Activated T-cell treated with anti-CD3 and anti-CD28 coated beads for 24 hours (primary cell): ENCODE measurements around the gene DPH7.
A peak's percentile ranks its signal among the peaks of the same experiment; 100 is the strongest.
"Not testable (repeated sequence)": the region's sequence is repeated elsewhere in the genome, so short reads cannot be mapped to it uniquely, and the experiment has no call there.

Source experiments
- DNase-seq: peaks from one replicate; pipeline ENCODE4 v3.0.0-alpha.2; 2020; ENCODE audit warnings: low read depth

The DPH7 gene

DNA sequence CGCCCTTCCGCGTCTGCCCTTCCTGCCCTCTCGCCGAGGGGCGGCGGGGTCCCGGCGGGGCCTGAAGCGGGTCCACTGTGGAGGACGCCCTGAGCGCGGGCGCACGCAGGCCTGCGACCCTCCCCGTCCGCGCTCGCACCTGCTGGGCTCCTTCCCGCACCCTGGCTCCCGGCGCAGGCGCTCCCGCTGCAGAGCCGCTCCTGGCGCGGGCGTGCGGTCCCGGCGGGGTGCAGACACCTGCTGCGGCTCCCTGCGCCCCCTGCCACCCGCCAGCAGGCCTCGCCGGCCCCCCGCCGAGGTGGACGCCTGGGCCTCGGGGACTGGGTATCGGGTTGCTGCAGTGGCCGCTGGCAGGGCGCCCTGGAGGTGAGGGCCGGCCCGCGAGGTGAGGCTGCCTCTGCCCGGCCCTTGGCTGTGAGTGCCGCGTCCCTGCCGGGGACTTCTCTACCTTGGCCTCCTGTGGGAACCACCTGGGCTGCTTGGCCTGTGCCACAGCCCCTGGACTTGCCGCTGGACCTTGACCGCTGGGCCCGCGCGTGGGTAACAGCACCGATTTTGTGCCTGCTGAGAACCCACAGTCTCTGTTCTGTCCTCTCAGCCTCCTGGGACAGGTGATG, 27.4 kb upstream of the DPH7 start:
- no peak for DNase-seq

DNA sequence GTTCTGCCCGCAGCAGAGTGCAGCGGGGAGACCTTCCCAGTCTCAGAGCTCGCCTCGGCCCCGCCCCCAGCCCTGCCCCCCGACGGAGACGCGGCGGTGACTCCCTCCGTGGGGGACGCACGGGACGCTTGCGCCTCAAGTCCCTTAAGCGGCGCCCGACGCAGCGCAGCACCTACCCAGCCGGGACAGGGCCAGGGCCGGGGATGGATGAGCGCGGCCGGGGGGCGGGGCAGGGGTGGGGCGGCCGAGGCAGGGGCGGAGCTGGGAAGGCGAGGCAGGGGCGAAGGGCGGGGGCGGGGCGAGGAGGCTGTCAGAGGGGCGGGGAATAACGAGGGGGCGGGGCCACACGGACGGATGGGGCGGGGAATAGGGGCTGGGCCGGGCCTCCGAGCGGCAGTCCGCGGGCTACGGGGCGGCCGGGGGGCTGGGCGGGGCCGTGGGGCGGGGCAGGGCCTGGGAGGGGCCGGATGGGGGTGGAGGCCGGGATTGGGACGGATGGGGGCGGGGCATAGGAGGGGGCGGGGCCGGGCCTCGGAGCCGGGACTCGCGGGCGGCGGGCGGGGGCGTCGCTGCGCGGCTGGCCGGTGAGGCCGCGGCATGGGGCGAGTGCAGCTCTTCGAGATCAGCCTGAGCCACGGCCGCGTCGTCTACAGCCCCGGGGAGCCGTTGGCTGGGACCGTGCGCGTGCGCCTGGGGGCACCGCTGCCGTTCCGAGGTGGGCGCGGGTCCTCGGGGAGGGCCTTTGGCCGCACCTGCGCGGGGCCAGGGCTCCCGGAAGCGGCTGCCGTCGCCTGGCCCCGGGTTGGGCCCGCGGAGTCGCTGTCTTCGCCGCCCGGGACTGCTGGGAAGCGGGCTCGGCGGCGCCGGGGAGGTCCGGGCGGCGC, 26.6 kb upstream of the DPH7 start, which contains the start of gene ARRDC1:
TSS of gene ARRDC1 (plus strand) at position 566 of the 884 bp plus-strand sequence. CDS start at position 598, 32 bp downstream.
- peak; percentile 88 for DNase-seq

DNA sequence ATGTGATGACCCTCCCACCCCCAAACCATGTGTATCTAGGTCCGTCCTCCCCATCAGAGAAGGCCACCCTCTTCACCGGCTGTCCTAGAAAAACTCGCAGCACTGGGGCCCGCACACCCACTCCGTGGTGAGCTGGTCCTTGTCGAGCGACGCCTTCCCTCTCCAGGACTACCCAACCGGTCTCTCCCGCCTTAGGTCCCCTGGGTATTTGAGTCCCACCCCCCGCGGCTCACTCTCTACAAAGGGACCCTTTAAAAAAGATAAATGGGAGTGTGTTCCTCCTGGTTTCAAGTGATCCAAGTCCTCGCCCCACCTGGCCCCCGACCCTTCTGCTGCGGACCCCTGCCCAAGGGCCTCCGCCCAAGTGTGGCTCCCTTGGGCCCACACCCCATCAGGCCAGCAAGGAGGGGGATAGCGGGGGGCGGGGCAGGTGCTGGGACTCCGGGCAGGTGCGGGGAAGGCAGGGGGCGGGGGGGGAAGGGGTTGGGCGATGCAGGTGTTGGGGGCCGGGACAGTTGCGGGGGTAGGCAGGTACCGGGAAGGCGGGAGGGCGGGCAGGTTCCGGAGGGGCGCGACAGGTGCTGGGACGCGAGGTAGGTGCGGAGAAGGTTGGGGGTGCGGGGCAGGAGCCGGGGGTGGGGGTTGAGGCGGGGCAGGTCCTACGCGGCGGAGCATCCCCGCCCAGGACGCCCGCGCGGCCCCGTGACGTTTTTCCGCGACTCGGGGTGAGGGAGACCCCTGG, 25.8 kb upstream of the DPH7 start:
- DNase-seq, result no peak

DNA sequence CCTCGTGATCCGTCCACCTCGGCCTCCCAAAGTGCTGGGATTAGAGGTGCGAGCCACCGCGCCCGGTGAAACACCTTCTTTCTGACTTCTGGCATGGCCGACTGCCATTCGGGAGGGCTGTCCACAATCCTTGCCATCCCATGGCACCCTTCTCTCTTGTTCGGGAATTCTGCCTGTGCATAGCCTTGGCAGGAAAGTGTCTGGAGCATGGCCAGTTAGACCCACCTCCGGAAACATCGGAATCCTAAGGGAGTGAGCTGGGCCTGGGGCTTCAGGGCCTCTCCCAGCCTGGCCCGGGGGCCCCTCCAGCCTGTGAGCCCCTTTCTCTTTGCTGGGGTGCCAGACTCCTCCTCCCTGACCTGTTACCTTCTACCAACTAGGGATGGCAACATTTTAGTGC, 25.2 kb upstream of the DPH7 start:
- no peak for DNase-seq

DNA sequence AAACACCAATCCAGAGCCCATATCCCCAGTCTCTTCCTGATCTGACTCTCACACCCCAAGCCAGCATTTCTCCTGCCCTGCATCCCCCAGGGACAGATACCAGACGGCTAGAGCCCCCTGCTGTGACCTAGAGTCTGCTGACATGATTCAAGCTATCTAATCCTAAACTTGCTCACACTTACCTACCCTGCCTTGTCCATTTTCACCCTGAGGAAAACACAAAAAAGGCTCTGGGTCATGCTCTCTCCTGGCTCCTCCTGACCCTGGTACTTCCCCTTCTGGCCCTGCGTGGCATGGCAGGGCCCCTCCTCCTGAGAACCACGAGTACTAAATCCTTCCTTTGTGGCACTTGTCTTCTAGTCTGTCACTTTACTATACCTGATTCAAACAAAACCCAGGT, 23.9 kb upstream of the DPH7 start:
- DNase-seq, result no peak

DNA sequence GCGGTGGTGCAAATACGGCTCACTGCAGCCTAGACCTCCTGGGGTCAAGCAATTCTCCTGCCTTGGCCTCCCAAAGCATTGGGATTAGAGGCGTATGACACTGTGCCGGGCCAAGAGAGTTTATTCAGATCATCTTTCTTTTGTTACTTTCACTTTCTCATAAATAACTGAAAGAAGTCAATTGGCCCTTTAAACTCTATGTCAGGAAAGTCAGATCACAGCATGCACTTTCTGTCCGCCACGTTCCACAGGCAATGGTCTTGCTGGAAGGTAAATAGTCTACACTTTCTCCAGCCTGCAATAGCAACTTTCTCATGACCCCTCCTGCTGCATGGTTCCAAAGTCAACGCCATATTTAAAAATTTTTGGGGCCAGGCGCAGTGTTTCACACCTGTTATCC, 20.2 kb upstream of the DPH7 start:
- no peak for DNase-seq

DNA sequence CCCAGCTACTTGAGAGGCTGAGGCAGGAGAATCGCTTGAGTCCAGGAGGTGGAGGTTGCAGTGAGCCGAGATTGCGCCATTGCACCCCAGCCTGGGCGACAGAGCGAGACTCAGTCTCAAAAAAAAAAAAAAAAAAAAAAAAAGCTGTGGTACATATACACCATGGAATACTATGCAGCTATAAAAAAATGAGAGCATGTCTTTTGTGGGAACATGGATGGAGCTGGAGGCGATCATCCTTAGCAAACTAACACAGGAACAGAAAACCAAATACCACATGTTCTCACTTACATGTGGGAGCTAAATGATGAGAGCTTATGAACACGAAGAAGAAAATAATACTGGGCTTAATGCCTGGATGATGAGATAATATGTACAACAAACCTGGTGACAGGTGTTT, 17.9 kb upstream of the DPH7 start:
- DNase-seq, result not testable (repeated sequence)

DNA sequence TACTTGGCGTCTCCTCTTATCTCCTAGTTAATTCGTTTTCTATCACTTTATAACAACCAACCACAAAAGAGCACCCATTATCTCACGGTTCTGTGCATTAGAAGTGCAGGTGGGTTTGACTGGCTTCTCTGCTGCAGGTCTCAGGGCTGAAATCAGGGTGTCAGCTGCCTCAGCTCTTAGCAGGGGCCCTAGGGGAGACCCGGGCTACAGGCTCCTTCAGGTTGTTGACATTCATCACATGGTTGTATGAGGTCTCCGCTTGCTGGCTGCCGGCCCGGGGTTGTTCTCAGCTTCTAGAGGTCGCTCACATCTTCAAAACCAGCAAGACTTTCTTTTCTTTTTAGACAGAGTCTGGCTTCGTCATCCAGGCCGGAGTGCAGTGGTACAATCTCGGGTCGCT, 14.5 kb upstream of the DPH7 start:
- DNase-seq, result no peak

DNA sequence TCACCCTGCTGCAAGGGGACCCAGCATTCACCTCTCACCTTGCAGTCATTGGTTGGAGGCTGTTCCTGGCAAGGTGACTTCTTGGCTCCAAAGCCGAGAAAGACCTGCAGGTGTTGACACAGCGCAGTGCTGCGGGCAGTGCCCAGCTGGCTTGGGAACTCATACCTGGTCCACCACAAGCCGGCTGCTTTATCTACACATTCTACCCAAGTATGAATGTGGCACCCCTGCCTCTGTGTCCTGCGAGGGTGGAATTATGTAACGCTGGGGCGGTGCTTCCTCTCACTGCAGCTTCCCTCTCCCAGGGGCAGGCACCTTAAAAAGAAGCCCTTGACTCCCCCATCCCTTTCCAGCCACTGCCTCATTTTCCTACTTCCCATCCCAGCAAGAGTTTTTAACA, 14.0 kb upstream of the DPH7 start:
- DNase-seq, result no peak

DNA sequence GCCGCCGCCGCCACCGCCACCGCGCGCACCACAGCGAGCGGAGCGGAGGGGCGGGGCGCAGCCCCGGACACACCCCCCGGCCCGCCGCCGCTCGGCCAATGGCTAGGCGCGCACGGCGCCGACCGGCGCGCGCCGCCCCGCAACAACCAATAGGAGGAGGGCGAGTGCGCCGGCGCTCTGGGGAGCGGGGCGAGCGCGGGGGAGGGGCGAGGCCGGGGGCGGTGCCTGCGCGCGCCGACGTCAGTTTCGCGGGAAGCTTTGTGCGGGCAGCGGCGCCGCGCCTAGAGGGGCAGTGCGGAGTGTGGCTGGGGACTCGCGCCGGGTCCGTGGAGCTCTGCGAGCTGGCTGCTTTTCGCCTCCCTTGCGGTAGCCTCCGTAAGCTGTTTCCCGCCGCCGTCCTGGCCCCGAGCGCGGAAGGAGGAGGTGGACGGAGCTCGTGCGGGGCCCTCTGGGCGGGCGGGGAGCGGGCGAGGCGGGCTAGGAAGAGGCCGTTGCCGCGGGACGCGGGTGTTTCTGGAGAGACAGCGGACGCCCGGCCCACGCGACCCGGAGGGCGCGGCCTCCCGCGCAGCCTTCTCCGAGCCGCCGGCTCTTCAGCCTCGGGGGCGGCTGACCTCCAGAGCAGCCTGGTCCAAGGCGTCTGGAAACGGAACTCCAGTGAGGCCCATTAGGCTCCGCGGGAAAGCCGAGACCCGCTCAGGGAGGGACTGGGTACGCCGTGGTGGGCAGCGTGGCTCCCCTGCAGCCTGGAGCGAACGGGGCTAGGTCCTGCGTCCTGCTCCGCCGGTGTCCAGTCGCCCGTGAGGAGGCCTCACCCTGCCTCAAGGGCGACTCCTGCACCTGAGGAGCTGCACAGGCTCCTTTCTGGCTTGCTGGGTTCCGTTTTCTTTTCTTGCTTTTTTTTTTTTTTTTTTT, 12.0 kb upstream of the DPH7 start, which contains the start of gene ZMYND19:
TSS of gene ZMYND19 (minus strand) at position 44 of the 915 bp plus-strand sequence. CDS start 249 bp downstream, outside the sequence.
- peak; percentile 87 for DNase-seq

DNA sequence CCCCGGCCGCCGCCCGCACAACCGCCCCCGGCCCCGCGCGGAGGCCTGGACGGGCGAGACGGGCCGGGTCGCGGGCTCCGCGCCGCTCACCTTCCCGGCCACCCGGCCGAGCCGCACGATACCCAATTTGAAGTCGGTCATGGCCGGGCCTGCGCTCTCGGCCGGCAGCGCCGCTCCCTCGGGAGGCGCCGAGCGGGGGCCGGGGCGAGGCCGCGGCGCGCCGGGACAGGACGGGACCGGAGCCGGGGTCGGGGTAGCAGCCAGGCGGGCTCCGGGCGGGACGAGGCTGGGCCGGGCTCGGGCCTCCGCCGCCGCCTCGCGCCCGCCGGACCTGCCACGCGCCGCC, 11.4 kb upstream of the DPH7 start:
- DNase-seq, result no peak

DNA sequence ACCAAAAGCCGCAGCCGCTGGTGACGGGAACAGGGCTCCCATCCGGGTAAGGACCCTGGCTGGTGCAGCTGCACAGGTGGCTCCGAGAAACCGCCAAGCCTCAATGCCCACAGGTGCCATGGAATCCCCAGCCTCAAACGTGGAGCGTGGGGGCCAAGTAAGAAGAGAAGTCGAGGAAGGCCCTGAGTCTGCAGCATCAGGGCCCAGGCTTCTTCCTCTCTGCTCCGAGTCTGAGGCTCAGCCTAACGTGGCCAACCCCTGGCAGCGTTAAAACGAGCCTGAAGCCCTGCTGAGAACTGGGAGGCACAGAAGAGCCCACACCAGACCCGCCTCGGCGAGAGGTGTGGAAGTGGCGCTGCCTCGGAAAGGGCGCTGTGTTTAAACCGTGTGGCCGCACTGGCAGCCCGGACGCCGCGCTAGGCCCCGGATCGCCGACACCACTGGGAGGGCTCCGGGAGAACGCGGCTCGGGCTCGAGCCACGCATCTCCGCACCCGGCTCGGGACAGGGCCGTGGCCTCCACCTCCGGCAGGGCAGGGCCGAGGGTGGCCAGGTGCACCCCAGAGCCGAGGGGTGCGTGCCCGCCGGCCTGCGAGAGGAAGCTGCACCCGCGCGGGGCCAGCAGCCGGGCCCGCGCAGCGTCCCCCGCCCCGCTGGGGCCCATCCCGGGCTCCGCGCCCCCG, 10.9 kb upstream of the DPH7 start:
- DNase-seq, result no peak

DNA sequence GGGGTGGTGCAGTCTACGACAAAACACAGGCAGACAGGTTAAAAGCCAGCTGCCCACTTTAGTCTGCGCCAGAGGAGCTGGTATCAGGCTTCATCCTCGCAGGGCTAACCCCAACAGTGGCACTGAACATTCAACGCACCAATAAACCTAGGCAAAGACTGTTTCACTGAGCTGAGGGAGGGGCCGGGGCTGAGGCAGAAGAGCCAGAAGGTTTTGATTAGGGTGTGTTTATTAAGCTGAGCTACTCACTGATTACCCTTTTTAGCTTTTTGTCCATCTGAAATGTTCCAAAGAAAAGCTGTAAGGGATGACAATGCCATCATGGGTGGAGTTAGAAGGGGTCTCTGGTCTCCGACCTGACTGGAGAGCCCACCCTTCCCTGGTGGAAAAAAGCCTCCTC, 10.2 kb upstream of the DPH7 start:
- DNase-seq, result no peak

DNA sequence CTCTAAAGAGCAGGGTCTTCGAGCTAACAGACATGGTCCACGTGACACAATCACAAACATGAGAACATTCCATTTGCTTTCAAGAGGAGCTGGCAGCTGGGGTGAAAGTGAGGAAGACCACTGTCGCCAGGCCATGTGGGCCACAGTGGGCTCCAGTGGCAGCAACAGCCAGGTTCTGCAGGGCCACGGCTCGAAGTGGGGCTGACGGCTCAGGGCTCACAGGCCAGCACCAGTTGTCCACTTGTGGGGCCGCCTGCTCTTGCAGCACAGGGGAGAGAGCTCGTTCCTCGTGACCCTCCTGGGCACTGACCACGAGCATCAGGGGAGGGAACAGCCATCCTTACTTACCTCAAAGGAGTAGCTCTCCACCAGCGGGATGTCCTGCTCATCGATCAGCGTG, 9.6 kb upstream of the DPH7 start:
- no peak for DNase-seq

DNA sequence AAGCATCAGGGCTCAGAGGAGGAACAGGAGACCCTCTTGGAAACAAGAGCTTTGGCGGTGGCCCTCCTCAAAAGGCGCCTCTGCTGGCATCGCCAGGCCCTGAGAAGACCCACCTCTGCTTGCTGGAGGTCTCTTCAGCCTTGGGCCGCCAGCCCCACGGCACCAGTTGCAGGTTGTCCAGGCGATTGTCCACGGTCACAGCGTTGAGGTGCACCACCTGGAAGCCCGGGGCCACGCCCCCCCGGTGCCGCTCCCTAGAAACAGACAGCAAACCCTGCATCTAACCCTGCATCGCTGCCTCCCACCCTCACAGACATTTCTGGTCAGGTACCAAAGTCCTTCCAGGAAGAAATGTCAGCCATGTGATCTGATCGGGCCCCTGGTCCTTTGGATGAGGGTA, 8.1 kb upstream of the DPH7 start:
- DNase-seq, result no peak

DNA sequence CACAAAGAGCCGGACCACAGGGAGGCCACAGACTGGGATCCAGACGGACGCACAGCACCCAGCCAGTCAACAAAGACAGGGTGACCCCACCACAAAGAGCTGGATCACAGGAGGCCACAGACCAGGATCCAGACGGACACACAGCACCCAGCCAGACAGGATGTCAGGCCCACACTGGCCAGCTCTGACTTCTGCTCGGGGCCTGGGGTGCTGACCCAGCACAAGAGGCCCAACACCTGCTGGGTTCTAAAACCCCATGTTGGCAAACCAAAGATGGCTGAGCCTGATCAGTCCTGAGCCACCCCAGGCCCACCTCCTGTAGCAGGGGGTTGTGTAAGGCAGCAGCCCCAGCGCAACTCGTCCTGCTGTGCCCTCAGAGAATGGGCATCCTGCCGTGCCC, 5.2 kb upstream of the DPH7 start:
- no peak for DNase-seq

DNA sequence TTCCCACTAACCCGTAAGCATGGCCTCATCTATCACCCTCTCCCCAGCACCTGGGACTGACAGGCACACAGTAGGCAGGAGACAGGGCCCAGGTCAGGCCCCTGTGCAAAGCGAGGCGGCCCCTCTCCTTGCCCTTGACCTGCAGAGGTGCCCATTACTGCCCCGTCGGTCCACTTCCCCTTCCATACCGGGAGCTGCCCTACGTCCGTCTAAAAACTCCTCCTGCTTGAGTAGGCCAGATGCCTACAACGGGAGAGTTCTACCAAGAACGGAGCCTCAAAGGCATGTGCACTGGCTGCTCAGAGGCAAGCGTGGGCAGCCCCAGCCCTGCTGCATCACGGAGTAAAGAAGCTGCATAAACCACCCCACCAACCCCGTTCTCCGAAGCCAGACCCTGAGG, 4.6 kb upstream of the DPH7 start:
- DNase-seq, result no peak

DNA sequence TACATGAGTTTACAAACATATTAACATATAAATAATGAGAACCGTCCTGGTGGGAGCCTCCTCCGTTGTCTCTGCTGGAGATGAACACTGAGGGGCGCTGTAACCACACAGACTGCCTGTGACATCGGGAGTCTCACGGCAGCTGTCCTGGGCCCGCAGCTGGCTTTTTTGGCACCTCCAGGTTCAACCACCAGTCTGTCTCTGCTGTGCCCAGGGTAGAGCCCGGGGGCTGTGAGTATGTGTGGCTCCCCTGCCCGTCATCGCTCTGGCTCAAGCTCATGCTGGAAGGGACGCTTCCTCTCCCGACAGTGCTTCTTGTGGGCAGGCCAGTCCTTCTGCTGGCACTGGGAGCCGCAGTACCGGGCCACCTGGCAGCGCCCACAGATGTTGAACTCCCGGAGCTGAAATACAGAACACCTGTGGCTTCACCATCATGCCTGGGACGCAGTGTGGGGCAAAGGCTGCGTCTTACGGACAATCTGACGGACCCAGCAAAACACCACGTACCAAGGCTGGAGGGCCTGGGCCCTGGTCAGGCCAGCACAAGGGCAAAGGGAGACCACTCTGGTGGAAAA, 3.6 kb upstream of the DPH7 start:
- DNase-seq, result no peak

DNA sequence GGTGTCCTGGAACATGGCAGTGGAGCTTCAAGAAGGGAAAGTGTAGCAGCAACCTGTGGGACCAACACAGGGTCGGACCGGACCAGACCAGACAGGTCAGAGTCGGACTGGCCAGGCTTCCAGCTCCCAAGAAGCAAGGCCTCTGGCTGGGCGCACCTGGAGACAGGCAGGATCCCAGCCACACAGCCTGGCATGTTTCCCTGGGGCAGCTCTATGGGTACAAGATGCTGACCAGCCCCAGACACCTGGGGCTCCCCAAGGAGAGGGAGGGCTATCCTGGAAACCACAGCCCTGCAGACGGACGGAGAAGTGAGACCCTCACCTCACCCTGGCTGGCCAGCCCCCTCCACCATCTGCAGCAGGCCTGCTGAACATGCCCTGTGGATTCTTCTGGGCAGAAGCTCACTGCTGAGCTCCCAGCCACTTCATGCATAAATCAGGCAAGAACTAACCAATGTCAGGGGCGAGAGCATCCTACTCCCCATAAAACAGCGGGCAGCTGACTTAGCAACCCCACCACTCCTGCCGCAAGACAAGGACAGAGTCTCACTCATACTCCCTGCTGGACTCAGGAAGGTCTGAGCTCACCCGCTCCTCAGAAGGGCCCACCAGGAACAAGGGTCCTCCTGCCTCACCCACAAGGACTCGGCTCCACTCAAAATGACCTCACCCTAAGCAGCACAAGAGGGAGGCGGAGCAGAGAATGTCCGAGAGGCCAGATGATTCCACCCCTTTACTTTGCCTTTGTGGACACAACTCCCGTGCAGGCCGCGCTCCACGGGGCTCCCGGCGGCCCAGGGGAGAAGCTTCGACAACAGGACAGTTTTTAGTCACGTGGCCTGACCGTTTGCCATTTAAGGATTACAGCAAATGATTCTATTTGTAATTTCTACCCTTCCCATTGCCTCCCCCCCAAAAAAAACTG, 2.9 kb upstream of the DPH7 start:
- DNase-seq, result no peak

DNA sequence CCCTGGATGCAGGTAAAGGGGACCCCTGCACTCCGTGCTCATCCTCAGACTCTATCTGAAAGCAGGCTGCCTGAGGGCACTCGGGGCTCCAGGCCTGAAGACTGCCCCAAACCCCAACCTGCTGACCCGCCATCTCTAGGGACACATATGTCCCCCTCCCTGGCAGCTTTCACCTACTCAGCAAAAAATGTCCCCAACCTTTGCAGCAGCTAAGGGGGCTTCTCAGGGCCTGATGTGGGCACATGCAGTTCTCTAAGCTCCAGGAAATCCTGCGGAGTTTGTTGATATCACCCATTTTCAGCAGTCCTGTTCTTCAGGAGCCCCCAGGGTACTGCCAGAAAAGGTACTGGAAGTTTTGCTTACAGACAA, 2.2 kb upstream of the DPH7 start:
- no peak for DNase-seq
